ENCODE measurements around the gene SIM2. TPM values are rescaled to one million over a fixed set of nuclear protein-coding genes. Genes with fewer than 3 reads are reported as not detected.

The SIM2 gene
- total and polyA plus RNA-seq, 2 experiments from 2014 or later = 0.16 to 0.49 TPM

DNA sequence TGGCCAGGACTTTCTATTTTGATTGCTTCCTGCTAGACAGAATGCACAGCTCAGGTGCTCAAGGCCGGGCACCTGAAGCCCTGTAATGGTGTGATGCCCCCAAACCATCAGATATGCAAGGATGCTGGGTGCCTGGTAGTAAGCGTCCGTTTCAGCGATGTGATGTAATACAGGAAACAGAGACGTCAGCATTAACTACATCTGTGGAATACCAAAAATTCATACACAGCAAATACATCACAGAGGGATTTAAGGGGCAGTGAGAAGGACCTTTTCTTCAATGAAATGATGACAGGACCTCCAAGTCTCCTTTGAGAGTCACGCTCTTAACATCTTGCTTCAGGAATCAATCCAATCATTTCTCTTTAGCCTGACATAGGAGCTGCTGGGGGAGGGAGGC is 64.4 kb downstream of the SIM2 start:
- ATAC-seq = no peak

More for the DNA sequence above, 64.4 kb downstream of the SIM2 start:
- Mint-ChIP-seq H3K27me3 (ENCODE audit: insufficient read depth, low read depth, poor library complexity) (peaks cover 6% of the 10 kb centered on the region), H3K4me3 (no peak overlapping the region), H3K9me3 (no peaks in the 10 kb centered on the region), H3K4me1 (peaks cover 14% of the 10 kb centered on the region), H3K36me3 (ENCODE audit: low read depth) (no peaks in the 10 kb centered on the region), H3K27ac (no peak overlapping the region)
- Histone ChIP-seq H3K4me1 (ENCODE audit: insufficient read depth) (no peaks in the 10 kb centered on the region), H2AFZ (no peak overlapping the region), H3K79me2 (replicated peaks; ENCODE audit: insufficient read depth) (no peaks in the 10 kb centered on the region), H3K27ac (ENCODE audit: low read depth) (no peak overlapping the region), H3K9me2 (ENCODE audit: insufficient read depth) (no peaks in the 10 kb centered on the region), H3K36me3 (ENCODE audit: insufficient read depth) (no peaks in the 10 kb centered on the region), H3K4me3 (no peak overlapping the region), H3K27me3 (ENCODE audit: insufficient read depth) (no peaks in the 10 kb centered on the region), H3K4me2 (no peak overlapping the region), H3F3A (replicated peaks; ENCODE audit: low read depth) (no peaks in the 10 kb centered on the region), H4K20me1 (replicated peaks; ENCODE audit: insufficient read depth) (no peaks in the 10 kb centered on the region)
- no peak for DNase-seq (ENCODE audit: low spot score)
- TF ChIP-seq, protein P1, sequence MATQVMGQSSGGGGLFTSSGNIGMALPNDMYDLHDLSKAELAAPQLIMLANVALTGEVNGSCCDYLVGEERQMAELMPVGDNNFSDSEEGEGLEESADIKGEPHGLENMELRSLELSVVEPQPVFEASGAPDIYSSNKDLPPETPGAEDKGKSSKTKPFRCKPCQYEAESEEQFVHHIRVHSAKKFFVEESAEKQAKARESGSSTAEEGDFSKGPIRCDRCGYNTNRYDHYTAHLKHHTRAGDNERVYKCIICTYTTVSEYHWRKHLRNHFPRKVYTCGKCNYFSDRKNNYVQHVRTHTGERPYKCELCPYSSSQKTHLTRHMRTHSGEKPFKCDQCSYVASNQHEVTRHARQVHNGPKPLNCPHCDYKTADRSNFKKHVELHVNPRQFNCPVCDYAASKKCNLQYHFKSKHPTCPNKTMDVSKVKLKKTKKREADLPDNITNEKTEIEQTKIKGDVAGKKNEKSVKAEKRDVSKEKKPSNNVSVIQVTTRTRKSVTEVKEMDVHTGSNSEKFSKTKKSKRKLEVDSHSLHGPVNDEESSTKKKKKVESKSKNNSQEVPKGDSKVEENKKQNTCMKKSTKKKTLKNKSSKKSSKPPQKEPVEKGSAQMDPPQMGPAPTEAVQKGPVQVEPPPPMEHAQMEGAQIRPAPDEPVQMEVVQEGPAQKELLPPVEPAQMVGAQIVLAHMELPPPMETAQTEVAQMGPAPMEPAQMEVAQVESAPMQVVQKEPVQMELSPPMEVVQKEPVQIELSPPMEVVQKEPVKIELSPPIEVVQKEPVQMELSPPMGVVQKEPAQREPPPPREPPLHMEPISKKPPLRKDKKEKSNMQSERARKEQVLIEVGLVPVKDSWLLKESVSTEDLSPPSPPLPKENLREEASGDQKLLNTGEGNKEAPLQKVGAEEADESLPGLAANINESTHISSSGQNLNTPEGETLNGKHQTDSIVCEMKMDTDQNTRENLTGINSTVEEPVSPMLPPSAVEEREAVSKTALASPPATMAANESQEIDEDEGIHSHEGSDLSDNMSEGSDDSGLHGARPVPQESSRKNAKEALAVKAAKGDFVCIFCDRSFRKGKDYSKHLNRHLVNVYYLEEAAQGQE (IDR thresholded peaks at IDR 0.05; ENCODE audit: unreplicated experiment) = no peak
- TF ChIP-seq POLR2AphosphoS5 (IDR thresholded peaks at IDR 0.05; ENCODE audit: low read depth) (no peak), NANOG (IDR thresholded peaks at IDR 0.05; ENCODE audit: borderline replicate concordance) (no peak), CREB1 (CRISPR knock-in tag; IDR thresholded peaks at IDR 0.05; ENCODE audit: low read depth) (no peak), STAT1 (IDR thresholded peaks at IDR 0.05; ENCODE audit: unreplicated experiment) (no peak), ZNF331 (CRISPR knock-in tag; IDR thresholded peaks at IDR 0.05; ENCODE audit: low read depth) (no peak), EZH2 (IDR thresholded peaks at IDR 0.05; ENCODE audit: low read depth, unreplicated experiment) (no peak), ZNF114 (CRISPR knock-in tag; IDR thresholded peaks at IDR 0.05) (no peak), JUNB (IDR thresholded peaks at IDR 0.05; ENCODE audit: unreplicated experiment) (no peak), EZH2phosphoT487 (IDR thresholded peaks at IDR 0.05; ENCODE audit: unreplicated experiment) (no peak)
- TF ChIP-seq, protein P2, sequence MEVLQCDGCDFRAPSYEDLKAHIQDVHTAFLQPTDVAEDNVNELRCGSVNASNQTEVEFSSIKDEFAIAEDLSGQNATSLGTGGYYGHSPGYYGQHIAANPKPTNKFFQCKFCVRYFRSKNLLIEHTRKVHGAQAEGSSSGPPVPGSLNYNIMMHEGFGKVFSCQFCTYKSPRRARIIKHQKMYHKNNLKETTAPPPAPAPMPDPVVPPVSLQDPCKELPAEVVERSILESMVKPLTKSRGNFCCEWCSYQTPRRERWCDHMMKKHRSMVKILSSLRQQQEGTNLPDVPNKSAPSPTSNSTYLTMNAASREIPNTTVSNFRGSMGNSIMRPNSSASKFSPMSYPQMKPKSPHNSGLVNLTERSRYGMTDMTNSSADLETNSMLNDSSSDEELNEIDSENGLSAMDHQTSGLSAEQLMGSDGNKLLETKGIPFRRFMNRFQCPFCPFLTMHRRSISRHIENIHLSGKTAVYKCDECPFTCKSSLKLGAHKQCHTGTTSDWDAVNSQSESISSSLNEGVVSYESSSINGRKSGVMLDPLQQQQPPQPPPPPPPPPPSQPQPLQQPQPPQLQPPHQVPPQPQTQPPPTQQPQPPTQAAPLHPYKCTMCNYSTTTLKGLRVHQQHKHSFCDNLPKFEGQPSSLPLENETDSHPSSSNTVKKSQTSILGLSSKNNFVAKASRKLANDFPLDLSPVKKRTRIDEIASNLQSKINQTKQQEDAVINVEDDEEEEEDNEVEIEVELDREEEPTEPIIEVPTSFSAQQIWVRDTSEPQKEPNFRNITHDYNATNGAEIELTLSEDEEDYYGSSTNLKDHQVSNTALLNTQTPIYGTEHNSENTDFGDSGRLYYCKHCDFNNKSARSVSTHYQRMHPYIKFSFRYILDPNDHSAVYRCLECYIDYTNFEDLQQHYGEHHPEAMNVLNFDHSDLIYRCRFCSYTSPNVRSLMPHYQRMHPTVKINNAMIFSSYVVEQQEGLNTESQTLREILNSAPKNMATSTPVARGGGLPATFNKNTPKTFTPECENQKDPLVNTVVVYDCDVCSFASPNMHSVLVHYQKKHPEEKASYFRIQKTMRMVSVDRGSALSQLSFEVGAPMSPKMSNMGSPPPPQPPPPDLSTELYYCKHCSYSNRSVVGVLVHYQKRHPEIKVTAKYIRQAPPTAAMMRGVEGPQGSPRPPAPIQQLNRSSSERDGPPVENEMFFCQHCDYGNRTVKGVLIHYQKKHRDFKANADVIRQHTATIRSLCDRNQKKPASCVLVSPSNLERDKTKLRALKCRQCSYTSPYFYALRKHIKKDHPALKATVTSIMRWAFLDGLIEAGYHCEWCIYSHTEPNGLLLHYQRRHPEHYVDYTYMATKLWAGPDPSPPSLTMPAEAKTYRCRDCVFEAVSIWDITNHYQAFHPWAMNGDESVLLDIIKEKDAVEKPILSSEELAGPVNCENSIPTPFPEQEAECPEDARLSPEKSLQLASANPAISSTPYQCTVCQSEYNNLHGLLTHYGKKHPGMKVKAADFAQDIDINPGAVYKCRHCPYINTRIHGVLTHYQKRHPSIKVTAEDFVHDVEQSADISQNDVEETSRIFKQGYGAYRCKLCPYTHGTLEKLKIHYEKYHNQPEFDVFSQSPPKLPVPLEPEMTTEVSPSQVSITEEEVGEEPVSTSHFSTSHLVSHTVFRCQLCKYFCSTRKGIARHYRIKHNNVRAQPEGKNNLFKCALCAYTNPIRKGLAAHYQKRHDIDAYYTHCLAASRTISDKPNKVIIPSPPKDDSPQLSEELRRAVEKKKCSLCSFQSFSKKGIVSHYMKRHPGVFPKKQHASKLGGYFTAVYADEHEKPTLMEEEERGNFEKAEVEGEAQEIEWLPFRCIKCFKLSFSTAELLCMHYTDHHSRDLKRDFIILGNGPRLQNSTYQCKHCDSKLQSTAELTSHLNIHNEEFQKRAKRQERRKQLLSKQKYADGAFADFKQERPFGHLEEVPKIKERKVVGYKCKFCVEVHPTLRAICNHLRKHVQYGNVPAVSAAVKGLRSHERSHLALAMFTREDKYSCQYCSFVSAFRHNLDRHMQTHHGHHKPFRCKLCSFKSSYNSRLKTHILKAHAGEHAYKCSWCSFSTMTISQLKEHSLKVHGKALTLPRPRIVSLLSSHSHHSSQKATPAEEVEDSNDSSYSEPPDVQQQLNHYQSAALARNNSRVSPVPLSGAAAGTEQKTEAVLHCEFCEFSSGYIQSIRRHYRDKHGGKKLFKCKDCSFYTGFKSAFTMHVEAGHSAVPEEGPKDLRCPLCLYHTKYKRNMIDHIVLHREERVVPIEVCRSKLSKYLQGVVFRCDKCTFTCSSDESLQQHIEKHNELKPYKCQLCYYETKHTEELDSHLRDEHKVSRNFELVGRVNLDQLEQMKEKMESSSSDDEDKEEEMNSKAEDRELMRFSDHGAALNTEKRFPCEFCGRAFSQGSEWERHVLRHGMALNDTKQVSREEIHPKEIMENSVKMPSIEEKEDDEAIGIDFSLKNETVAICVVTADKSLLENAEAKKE (CRISPR knock-in tag; IDR thresholded peaks at IDR 0.05) = no peak
- TF ChIP-seq, protein P3, sequence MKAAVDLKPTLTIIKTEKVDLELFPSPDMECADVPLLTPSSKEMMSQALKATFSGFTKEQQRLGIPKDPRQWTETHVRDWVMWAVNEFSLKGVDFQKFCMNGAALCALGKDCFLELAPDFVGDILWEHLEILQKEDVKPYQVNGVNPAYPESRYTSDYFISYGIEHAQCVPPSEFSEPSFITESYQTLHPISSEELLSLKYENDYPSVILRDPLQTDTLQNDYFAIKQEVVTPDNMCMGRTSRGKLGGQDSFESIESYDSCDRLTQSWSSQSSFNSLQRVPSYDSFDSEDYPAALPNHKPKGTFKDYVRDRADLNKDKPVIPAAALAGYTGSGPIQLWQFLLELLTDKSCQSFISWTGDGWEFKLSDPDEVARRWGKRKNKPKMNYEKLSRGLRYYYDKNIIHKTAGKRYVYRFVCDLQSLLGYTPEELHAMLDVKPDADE (IDR thresholded peaks at IDR 0.05) = no peak
- TF ChIP-seq, protein P4, sequence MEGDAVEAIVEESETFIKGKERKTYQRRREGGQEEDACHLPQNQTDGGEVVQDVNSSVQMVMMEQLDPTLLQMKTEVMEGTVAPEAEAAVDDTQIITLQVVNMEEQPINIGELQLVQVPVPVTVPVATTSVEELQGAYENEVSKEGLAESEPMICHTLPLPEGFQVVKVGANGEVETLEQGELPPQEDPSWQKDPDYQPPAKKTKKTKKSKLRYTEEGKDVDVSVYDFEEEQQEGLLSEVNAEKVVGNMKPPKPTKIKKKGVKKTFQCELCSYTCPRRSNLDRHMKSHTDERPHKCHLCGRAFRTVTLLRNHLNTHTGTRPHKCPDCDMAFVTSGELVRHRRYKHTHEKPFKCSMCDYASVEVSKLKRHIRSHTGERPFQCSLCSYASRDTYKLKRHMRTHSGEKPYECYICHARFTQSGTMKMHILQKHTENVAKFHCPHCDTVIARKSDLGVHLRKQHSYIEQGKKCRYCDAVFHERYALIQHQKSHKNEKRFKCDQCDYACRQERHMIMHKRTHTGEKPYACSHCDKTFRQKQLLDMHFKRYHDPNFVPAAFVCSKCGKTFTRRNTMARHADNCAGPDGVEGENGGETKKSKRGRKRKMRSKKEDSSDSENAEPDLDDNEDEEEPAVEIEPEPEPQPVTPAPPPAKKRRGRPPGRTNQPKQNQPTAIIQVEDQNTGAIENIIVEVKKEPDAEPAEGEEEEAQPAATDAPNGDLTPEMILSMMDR (conservative IDR thresholded peaks at IDR 0.05; ENCODE audit: low read depth in 2 of 2) = no peak
